Right cardiac atrium (tissue), 5 donors: Measurements from ENCODE around the gene KDM7A. TPM values are rescaled to one million over a fixed set of nuclear protein-coding genes. Genes with fewer than 3 reads are reported as not detected.
A peak's percentile ranks its signal among the peaks of the same experiment; 100 is the strongest.
"Not testable (repeated sequence)": the region's sequence is repeated elsewhere in the genome, so short reads cannot be mapped to it uniquely, and the experiment has no call there.

Experiments
- ATAC-seq, 2 donors: fragments of 200-7000 bp; cut with Tn5 transposase; one replicate each; pipeline versions ENCODE4 v1.8.0 to v1.9.1; 2020; ENCODE audit warnings: moderate library complexity in 2 of 2, mild to moderate bottlenecking in 1 of 2
- DNase-seq, 3 donors: peaks; one replicate each; pipeline ENCODE4 v3.0.0-alpha.2; 2020
- H3K27ac ChIP-seq: one replicate; pipeline ENCODE4 v1.5.1; 2013; ENCODE audit warnings: mild to moderate bottlenecking, low read length, control low read depth, moderate library complexity
- H3K27me3 ChIP-seq: one replicate; pipeline ENCODE4 v1.6.1; 2013; ENCODE audit not compliant: control insufficient read depth, insufficient read depth
- H3K4me1 ChIP-seq: one replicate; pipeline ENCODE4 v1.6.1; 2013; ENCODE audit warnings: low read length; ENCODE audit not compliant: control insufficient read depth, insufficient read depth
- H3K4me3 ChIP-seq: one replicate; pipeline ENCODE4 v1.5.1; 2013; ENCODE audit warnings: low read length, control low read depth
- H3K9me3 ChIP-seq: one replicate; pipeline ENCODE4 v1.6.1; 2013; ENCODE audit warnings: low read length; ENCODE audit not compliant: control insufficient read depth
- WGBS: extraction: QIAGEN DNeasy Blood & Tissue Kit; methylation state at CpG from one replicate; pipeline ENCODE4 v1.1.7; 2013; 5-methylcytosine and 5-hydroxymethylcytosine counted together
- intact Hi-C, 4 donors: fragments of 100-400 bp; cut with DNase I; formaldehyde crosslinking; loops; one replicate each; pipeline versions ENCODE4 v1.11.0 to v1.14.0; 2022 to 2023
- polyA plus RNA-seq: library from polyadenylated mRNA; stranded (reverse); fragments of 200-250 nt; gene quantifications from one replicate; pipeline ENCODE4 v1.2.3, GENCODE V29; 2013
- total RNA-seq, 4 donors: library from RNA; stranded (reverse); fragmentation: NEBNext Ultra II Directional; extraction: Animal tissue kit (Norgen Biotek cat#: 25700); gene quantifications; one replicate each; pipeline ENCODE4 v1.2.1, GENCODE V29; 2021
- donor health status: healthy with polysubstance abuse.
- donor health status: DM: no; HTN: yes; CAD: no.
- donor health status: DM: no; HTN: no; CAD: no.
- donor health status: DM: no; HTN: yes; CAD: no; lungs with severe emphysema.
- donor health status: DM: yes; HTN: yes; CAD: no.

KDM7A gene
- total and polyA plus RNA-seq, 5 donors: 4.5 to 14.8 (median 12.0) TPM

GRCh38 chr7:140214075-140214684 lies 37.4 kb upstream of the KDM7A start:
- Histone ChIP-seq H3K4me3 (no peak overlapping the region), H3K4me1 (no peaks in the 10 kb centered on the region), H3K27me3 (no peaks in the 10 kb centered on the region), H3K9me3 (no peaks in the 10 kb centered on the region), H3K27ac (no peak overlapping the region)
- intact Hi-C loops: no loop called here
- DNase-seq: peak in 1 of 3 donors; percentile 29
- ATAC-seq: no peak
- 76% methylated on average over 3 of the region's 3 CpGs for WGBS

DNA sequence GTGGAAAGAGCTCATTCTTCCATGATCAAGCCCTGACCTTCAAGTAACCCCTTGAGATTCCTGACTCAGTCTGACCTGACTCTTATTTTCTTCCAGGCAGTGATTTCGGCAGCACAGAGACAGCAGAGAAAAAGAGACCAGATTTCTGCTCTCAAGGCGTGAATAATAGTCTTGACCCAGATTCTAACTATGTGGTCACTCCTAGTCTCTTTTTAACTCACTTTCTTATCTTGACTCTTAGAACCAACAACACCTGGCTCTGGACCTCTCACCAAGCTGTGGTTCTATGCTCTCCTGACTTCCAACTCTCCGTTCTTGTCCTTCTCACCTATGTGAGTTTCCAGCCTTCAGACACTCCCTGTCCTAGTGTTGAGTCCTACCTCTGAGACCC lies 36.9 kb upstream of the KDM7A start:
- 82% methylated on average over 3 of the region's 3 CpGs for WGBS
- Histone ChIP-seq H3K9me3 (no peaks in the 10 kb centered on the region), H3K27ac (no peak overlapping the region), H3K27me3 (no peaks in the 10 kb centered on the region), H3K4me3 (no peak overlapping the region), H3K4me1 (no peaks in the 10 kb centered on the region)
- intact Hi-C loops: no loop called here
- DNase-seq: no peak
- no peak for ATAC-seq

DNA sequence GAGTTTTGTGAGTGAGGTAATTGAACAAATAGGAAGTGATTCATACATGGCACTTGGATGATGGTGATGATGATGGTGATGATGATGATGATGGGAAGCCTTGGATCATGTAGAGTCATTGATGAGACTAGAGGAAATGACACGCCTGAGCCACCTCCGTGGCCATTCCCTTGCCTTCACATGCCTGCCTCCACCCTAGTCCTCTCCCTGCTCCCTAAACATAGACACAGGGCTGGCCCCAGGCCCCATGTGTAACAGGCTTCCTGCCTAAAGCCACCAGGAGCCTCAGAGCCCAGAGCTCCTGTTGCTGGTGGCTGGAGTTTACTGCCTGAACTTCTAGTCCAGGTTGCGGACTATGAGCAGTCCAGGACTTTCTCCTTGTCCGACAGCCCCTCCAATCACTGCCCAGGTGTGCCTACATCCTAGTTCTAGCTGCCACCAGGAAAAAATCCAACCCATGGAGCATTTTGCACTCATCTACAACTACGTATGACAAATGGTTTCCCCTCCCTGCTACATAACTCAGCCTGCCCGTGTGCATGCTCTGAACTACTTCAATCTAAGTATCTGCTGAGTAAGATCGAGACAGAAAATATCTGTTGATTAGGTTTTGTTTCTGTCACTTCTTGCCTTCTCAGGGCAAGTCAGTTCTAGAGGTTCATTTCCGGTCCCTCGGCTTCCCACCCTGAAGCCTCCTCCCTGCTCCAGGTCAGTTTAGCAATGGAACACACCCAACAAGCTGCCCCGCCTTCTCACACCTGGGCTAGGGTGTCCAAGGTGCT lies 35.5 kb upstream of the KDM7A start:
- no peak for DNase-seq
- H3K9me3 ChIP-seq: no peaks in the 10 kb centered on the region
- H3K27me3 ChIP-seq: no peaks in the 10 kb centered on the region
- no peak overlapping the region for H3K4me3 ChIP-seq
- H3K27ac ChIP-seq: no peak overlapping the region
- no peaks in the 10 kb centered on the region for H3K4me1 ChIP-seq
- WGBS: 86% methylated on average over 10 of the region's 10 CpGs
- ATAC-seq: no peak
- intact Hi-C loops: no loop called here

GRCh38 chr7:140211698-140212097 lies 34.9 kb upstream of the KDM7A start:
- Histone ChIP-seq H3K27ac (no peak overlapping the region), H3K4me3 (no peak overlapping the region), H3K9me3 (no peaks in the 10 kb centered on the region), H3K27me3 (no peaks in the 10 kb centered on the region), H3K4me1 (no peaks in the 10 kb centered on the region)
- no peak for DNase-seq
- ATAC-seq: no peak
- WGBS: 94% methylated on average over 4 of the region's 4 CpGs
- intact Hi-C loops: no loop called here

GRCh38 chr7:140209866-140210609 lies 33.3 kb upstream of the KDM7A start:
- Histone ChIP-seq H3K9me3 (no peaks in the 10 kb centered on the region), H3K27ac (no peak overlapping the region), H3K4me1 (no peaks in the 10 kb centered on the region), H3K4me3 (no peak overlapping the region), H3K27me3 (no peaks in the 10 kb centered on the region)
- WGBS: 83% methylated on average over 17 of the region's 17 CpGs
- peak in 1 of 2 donors; percentile 17 for ATAC-seq
- peak; percentile 35 to 69 (median 63) for DNase-seq
- intact Hi-C loops: no loop called here

DNA sequence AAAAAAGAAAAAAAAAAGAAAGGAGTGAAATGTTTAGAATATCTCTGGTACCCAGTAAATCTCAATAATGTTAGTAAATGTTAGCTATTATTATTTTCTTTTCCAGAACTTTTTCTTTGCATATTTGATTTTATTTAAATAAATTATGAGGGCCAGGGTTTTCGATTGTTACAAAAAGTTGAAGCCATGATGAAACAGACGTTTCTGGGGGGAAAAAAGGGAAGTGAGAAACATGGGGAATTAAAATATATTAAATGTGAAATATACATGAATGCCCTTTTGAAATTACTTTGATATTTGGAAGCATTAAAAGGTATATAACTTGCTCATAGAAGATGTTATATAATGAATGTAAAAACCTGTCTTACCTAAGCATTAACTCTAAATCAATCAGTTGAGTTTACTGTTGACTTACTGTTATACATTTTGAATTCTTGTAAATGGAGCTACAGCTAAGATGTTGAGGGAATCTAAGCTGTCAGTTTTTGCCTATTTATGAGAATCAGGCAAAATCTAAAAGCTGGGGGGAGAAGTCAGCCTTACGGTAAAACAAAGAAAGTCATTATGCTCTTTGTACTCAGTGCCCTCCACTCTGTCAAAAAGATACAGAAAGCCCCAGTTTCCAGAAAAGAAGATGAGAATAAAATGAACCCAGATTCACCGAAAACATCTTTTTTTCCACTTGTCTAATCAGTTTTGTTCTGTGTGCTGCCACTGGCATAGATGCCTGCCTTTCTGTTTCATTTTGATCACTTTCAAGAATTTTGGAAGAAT lies 30.0 kb upstream of the KDM7A start:
- intact Hi-C loops: no loop called here
- ATAC-seq (no peak), DNase-seq (no peak)
- Histone ChIP-seq H3K27me3 (no peaks in the 10 kb centered on the region), H3K27ac (no peak overlapping the region), H3K9me3 (no peaks in the 10 kb centered on the region), H3K4me3 (no peak overlapping the region), H3K4me1 (no peaks in the 10 kb centered on the region)
- WGBS: 77% methylated on average over 4 of the region's 4 CpGs

- Histone ChIP-seq H3K9me3 (no peaks in the 10 kb centered on the region), H3K27me3 (no peaks in the 10 kb centered on the region), H3K27ac (no peak overlapping the region), H3K4me1 (no peaks in the 10 kb centered on the region), H3K4me3 (no peak overlapping the region)
- WGBS: 74% methylated on average over 4 of the region's 4 CpGs
- DNase-seq: no peak
- intact Hi-C loops: no loop called here
- ATAC-seq: no peak
Measured at GRCh38 chr7:140205600-140205999, 28.8 kb upstream of the KDM7A start.

GRCh38 chr7:140203556-140203955 lies 26.8 kb upstream of the KDM7A start:
- Histone ChIP-seq H3K27me3 (no peaks in the 10 kb centered on the region), H3K4me3 (no peak overlapping the region), H3K4me1 (peaks cover 1% of the 10 kb centered on the region), H3K27ac (no peak overlapping the region), H3K9me3 (no peaks in the 10 kb centered on the region)
- intact Hi-C loops: no loop called here
- ATAC-seq (no peak), DNase-seq (no peak)

GRCh38 chr7:140202942-140203341 lies 26.2 kb upstream of the KDM7A start:
- intact Hi-C loops, H3K4me1 ChIP-seq, H3K9me3 ChIP-seq, H3K27ac ChIP-seq, DNase-seq, H3K4me3 ChIP-seq, H3K27me3 ChIP-seq, ATAC-seq: not testable (repeated sequence)
- WGBS: 93% methylated on average over 6 of the region's 6 CpGs

DNA sequence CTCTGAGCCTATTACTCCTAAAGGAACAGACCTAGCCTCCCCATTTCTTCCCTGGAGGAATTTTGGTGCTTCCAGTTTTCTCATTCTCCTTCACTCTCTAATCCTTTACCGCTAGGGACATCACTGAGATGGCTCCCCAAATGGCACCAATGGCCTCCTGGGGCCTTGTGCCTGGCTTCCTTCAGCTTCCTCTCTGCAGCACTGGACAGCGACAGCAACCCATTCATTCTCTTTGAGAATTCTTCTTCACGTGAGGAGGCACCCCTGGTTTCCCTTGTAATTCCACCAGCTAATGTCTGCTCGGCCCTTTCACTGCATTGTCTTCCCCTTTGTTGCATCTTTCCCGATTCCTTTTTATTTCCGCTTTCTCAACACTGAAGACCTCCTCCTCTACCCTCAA lies 24.6 kb upstream of the KDM7A start:
- intact Hi-C loops: no loop called here
- no peaks in the 10 kb centered on the region for H3K9me3 ChIP-seq
- ATAC-seq (no peak), DNase-seq (no peak)
- H3K27ac ChIP-seq: no peak overlapping the region
- H3K4me1 ChIP-seq: peaks cover 1% of the 10 kb centered on the region
- WGBS: 86% methylated on average over 6 of the region's 6 CpGs
- H3K4me3 ChIP-seq: no peak overlapping the region
- no peaks in the 10 kb centered on the region for H3K27me3 ChIP-seq
